Measurements from ENCODE around the gene HSD11B1. TPM values are rescaled to one million over a fixed set of nuclear protein-coding genes. Genes with fewer than 3 reads are reported as not detected.

Gene HSD11B1
- total RNA-seq, 2 donors from 2014 or later = 0.48 to 0.59 TPM

DNA sequence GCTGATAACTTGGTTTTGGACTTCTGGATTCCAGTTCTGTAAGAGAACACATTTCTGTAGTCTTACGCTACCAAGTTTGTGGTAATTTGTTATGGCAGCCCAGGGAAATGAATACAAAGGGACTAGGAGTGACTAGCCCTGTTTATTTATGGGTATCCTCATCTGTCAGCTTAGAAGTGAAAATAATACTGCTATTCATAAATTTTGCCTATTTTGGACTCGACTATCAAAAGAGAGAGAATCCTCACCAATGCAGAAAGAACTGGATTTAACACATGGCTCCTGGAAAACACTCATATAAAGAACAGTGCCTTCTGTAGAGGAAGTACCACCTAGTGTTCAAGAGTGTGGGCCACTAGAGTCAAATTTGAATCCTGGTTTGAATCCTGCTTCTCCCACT lies 22.6 kb downstream of the HSD11B1 start:
- H3K9me3 ChIP-seq = no peaks in the 10 kb centered on the region
- TF ChIP-seq, protein P1, sequence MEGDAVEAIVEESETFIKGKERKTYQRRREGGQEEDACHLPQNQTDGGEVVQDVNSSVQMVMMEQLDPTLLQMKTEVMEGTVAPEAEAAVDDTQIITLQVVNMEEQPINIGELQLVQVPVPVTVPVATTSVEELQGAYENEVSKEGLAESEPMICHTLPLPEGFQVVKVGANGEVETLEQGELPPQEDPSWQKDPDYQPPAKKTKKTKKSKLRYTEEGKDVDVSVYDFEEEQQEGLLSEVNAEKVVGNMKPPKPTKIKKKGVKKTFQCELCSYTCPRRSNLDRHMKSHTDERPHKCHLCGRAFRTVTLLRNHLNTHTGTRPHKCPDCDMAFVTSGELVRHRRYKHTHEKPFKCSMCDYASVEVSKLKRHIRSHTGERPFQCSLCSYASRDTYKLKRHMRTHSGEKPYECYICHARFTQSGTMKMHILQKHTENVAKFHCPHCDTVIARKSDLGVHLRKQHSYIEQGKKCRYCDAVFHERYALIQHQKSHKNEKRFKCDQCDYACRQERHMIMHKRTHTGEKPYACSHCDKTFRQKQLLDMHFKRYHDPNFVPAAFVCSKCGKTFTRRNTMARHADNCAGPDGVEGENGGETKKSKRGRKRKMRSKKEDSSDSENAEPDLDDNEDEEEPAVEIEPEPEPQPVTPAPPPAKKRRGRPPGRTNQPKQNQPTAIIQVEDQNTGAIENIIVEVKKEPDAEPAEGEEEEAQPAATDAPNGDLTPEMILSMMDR (IDR thresholded peaks at IDR 0.05) = no peak
- no peak overlapping the region for H3K27ac ChIP-seq
- no peak for DNase-seq
- H3K36me3 ChIP-seq = no peaks in the 10 kb centered on the region
- H3K4me3 ChIP-seq = no peak overlapping the region
- intact Hi-C loops (cut with DNase I) = no loop called here
- H3K27me3 ChIP-seq = no peaks in the 10 kb centered on the region
- H3K4me1 ChIP-seq = no peaks in the 10 kb centered on the region
- H3K9ac ChIP-seq (ENCODE audit: low read depth in 2 of 2, low read length in 2 of 2) = no peak overlapping the region

DNA sequence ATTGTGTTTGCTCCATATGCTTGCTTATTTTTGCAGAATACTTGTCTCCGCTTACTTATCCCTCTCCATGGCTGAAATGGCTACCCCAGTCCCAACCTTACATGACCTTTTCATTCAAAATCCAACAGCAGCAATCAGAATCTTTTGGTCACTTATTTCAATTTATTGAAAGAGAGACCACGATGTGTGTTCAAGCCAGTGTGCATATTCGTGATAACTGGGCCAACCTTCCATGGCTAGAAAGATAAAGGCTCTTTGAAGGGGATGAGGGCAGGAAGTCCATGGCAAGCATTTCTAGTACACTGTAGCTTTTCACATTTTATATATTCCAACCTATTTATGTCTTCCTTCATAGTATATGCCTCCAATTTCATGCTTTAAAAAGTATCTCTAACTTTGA lies 23.1 kb downstream of the HSD11B1 start:
- TF ChIP-seq, protein P1 (IDR thresholded peaks at IDR 0.05) = no peak
- Histone ChIP-seq H3K4me1 (no peaks in the 10 kb centered on the region), H3K36me3 (no peaks in the 10 kb centered on the region), H3K9ac (ENCODE audit: low read depth in 2 of 2, low read length in 2 of 2) (no peak overlapping the region), H3K9me3 (no peaks in the 10 kb centered on the region), H3K27ac (no peak overlapping the region), H3K27me3 (no peaks in the 10 kb centered on the region), H3K4me3 (no peak overlapping the region)
- intact Hi-C loops (cut with DNase I) = no loop called here
- no peak for DNase-seq

GRCh38 chr1:209728466-209728865 lies 23.8 kb downstream of the HSD11B1 start:
- DNase-seq = no peak
- no peaks in the 10 kb centered on the region for H3K9me3 ChIP-seq
- H3K4me1 ChIP-seq = no peaks in the 10 kb centered on the region
- H3K4me3 ChIP-seq = no peak overlapping the region
- no peaks in the 10 kb centered on the region for H3K27me3 ChIP-seq
- H3K27ac ChIP-seq = no peak overlapping the region
- TF ChIP-seq, protein P1 (IDR thresholded peaks at IDR 0.05) = no peak
- H3K36me3 ChIP-seq = no peaks in the 10 kb centered on the region
- no peak overlapping the region for H3K9ac ChIP-seq (ENCODE audit: low read depth in 2 of 2, low read length in 2 of 2)
- intact Hi-C loops (cut with DNase I) = no loop called here

DNA sequence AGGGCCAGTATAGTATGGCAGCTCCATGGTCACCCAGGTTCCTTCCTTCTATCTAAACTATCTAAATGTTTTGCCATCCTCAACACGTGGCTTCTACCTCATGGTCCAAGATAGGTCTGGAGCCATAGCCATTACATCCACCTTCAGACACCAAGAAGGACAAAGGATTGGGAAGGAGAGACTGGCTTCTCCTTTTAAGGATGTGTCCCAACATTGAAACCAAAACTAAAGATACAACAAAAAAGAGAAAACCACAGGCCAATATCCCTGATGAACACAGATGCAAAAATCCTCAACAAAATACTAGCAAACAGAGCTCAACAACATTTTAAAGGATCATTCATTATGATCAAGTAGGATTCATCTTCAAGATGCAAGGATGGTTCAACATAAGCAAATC lies 24.8 kb downstream of the HSD11B1 start:
- Histone ChIP-seq H3K27me3 (no peaks in the 10 kb centered on the region), H3K27ac (no peak overlapping the region), H3K4me3 (no peak overlapping the region), H3K9me3 (no peaks in the 10 kb centered on the region), H3K4me1 (no peaks in the 10 kb centered on the region), H3K36me3 (no peaks in the 10 kb centered on the region), H3K9ac (ENCODE audit: low read depth in 2 of 2, low read length in 2 of 2) (no peak overlapping the region)
- DNase-seq = no peak
- TF ChIP-seq, protein P1 (IDR thresholded peaks at IDR 0.05) = no peak
- intact Hi-C loops (cut with DNase I) = no loop called here

DNA sequence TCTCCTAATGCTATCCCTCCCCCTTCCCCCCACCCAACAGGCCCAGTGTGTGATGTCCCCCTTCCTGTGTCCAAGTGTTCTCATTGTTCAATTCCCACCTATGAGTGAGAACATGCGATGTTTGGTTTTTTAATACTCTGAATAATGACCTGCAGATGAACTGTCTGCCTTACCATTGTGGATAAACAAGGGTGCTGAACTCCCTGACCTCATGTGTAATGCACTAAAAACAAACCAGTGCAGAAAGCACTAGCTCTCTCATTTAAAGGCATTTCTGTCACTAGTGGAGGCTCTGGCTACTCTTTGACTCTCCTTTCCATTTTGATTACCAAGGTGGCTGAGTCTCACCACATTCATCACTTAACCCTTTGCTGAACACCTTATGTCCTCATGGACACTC lies 28.1 kb downstream of the HSD11B1 start:
- H3K27me3 ChIP-seq = no peaks in the 10 kb centered on the region
- TF ChIP-seq, protein P1 (IDR thresholded peaks at IDR 0.05) = no peak
- H3K9me3 ChIP-seq = no peaks in the 10 kb centered on the region
- intact Hi-C loops (cut with DNase I) = no loop called here
- DNase-seq = no peak
- no peaks in the 10 kb centered on the region for H3K4me1 ChIP-seq
- no peak overlapping the region for H3K4me3 ChIP-seq
- H3K9ac ChIP-seq (ENCODE audit: low read depth in 2 of 2, low read length in 2 of 2) = no peak overlapping the region
- no peak overlapping the region for H3K27ac ChIP-seq
- H3K36me3 ChIP-seq = no peaks in the 10 kb centered on the region
